Thymus (tissue), 11 donors: Measurements from ENCODE around the gene EIF5AL1. TPM values are rescaled to one million over a fixed set of nuclear protein-coding genes. Genes with fewer than 3 reads are reported as not detected.
"Not testable (repeated sequence)": the region's sequence is repeated elsewhere in the genome, so short reads cannot be mapped to it uniquely, and the experiment has no call there.

ENCODE experiments used
- DNase-seq, 9 donors: peaks; one replicate each; pipeline ENCODE4 v3.0.0-alpha.2; 2013; ENCODE audit warnings: low spot score in 9 of 9, low read depth in 6 of 9, missing footprints in 1 of 9
- H3K27ac ChIP-seq, 2 donors: one replicate each; pipeline ENCODE4 v1.5.1; 2013; ENCODE audit warnings: control low read depth in 1 of 2, low read depth in 1 of 2, low read length in 1 of 2, mild to moderate bottlenecking in 1 of 2, moderate library complexity in 1 of 2
- H3K27me3 ChIP-seq, 2 donors: one replicate each; pipeline ENCODE4 v1.5.1; 2013; ENCODE audit warnings: low read length in 1 of 2; ENCODE audit not compliant: control insufficient read depth in 2 of 2, insufficient read depth in 1 of 2
- H3K36me3 ChIP-seq, 2 donors: one replicate each; pipeline ENCODE4 v1.5.1; 2013; ENCODE audit warnings: low read length in 1 of 2, mild to moderate bottlenecking in 1 of 2, moderate library complexity in 1 of 2; ENCODE audit not compliant: control insufficient read depth in 2 of 2, insufficient read depth in 2 of 2
- H3K4me1 ChIP-seq, 2 donors: one replicate each; pipeline ENCODE4 v1.5.1; 2013; ENCODE audit warnings: low read length in 2 of 2; ENCODE audit not compliant: control insufficient read depth in 2 of 2, insufficient read depth in 2 of 2
- H3K4me3 ChIP-seq, 2 donors: one replicate each; pipeline ENCODE4 v1.5.1; 2013; ENCODE audit warnings: low read length in 2 of 2, control low read depth in 1 of 2, mild to moderate bottlenecking in 1 of 2
- H3K9me3 ChIP-seq, 2 donors: one replicate each; pipeline ENCODE4 v1.5.1; 2013; ENCODE audit warnings: low read length in 1 of 2, mild to moderate bottlenecking in 1 of 2; ENCODE audit not compliant: control insufficient read depth in 2 of 2, insufficient read depth in 1 of 2
- WGBS: extraction: QIAGEN DNeasy Blood & Tissue Kit; methylation state at CpG from one replicate; pipeline ENCODE4 v1.1.7; 2013; 5-methylcytosine and 5-hydroxymethylcytosine counted together
- polyA plus RNA-seq: library from polyadenylated mRNA; stranded (reverse); fragments of 200-250 nt; gene quantifications from one replicate; pipeline ENCODE4 v1.2.3, GENCODE V29; 2013
- total RNA-seq: library from RNA; stranded (reverse); fragments of 120-200 nt; gene quantifications from one replicate; pipeline ENCODE4 v1.2.4, GENCODE V29; 2013
- donor health status: healthy.

The EIF5AL1 gene
- total and polyA plus RNA-seq, 2 donors: 0.28 to 0.39 TPM

DNA sequence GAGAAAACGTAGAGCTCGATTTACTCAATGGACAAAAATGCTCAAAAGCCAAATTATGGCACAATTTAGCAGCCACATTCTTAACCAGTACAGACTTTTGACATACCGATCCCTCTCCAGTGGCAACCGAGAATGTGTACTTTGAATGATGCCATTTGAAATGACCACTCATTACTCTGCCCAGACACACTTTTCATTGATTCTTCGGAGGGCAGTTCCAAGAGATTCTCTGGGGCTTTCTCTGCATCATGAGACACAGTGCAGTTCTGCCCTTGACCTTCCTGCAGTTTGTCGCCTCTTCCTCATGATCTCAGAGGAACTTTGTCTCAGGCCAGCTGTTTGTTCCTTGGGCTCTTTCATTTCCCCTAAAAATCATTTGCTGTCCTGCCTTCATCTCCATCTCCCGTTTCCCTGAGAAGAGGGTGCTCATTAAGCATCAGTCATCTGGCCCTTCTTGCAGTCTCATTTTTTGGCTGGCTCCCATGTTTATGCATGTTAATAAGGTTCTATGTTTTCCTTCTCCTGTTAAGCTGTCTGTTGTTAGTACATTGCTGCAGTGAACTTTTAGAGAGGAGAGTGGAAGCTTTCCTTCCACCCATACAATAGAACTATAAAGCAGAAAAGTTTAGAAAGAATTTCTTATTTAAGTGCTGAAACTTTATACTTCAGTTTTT is 4.3 kb downstream of the EIF5AL1 start:
- H3K27me3 ChIP-seq, H3K27ac ChIP-seq, H3K4me3 ChIP-seq, DNase-seq, H3K4me1 ChIP-seq, H3K36me3 ChIP-seq, H3K9me3 ChIP-seq: not testable (repeated sequence)
- 84% methylated on average over 5 of the region's 7 CpGs for WGBS

DNA sequence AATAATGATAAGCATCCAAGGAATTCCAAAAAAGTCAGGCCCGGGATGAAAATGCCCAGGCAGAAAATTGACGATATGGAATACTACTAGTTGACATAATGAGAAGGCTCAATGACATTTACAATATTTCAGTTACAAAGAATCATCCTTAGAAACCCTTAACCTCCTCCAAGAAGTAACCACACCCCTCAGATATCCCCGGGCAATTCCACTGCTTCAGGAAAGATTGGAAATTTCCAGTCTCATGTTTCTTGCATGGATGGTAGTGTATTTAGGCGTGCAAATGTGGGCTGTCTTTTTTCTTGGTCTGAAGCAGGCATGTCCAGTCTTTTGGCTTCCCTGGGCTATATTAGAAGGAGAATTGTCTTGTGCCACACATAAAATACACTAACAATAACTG is 5.2 kb downstream of the EIF5AL1 start:
- not testable (repeated sequence) for H3K27me3 ChIP-seq, H3K9me3 ChIP-seq, H3K27ac ChIP-seq, DNase-seq, H3K4me1 ChIP-seq, H3K36me3 ChIP-seq, H3K4me3 ChIP-seq
- 53% methylated on average over 2 of the region's 4 CpGs for WGBS

DNA sequence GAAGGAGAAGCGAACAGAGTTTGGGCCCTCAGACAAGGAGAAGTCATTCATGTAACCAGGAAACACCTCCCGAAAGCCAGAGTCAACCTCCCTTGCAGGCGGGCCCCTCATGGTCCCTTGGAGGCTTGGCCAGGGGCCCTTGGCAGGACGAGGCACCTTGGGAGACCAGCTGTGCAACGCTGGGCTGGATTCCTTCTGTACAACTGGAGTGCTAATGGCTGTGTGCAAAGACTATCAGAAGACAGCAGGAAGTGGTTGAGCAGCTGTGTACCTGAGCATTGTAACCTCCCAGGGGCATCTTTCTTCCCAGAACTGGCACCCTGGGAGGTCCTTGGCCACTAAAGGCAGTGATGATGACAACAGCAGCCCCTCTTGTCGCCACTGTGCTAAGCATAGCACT is 9.4 kb downstream of the EIF5AL1 start:
- not testable (repeated sequence) for H3K9me3 ChIP-seq, H3K36me3 ChIP-seq, H3K4me3 ChIP-seq, H3K4me1 ChIP-seq, H3K27ac ChIP-seq, H3K27me3 ChIP-seq
- peak in 2 of 9 donors; percentile 2 to 16 for DNase-seq
- 55% methylated on average over 6 of the region's 6 CpGs for WGBS

DNA sequence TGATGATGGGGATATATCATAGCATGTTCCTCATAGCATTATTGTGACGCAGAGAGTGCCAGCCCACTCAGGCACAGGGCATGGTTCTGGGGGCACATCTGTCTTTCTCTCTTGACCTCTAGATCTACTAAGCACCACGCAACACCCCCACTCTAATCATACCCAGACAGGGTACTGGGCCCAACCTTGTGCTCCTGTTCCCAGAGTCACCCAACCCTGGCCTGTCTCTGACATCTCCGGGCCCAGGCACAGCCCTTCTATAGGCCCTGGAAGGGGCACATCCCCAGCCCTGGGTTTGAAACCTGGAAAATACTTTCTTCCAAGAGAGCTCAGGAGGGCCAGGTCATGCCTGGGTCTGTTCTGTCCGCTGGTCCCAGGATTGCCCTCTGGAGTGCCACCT is 10.1 kb downstream of the EIF5AL1 start:
- not testable (repeated sequence) for H3K9me3 ChIP-seq, DNase-seq, H3K36me3 ChIP-seq, H3K4me1 ChIP-seq, H3K27me3 ChIP-seq, H3K4me3 ChIP-seq, H3K27ac ChIP-seq
- WGBS: over 99% methylated on average over 3 of the region's 4 CpGs

DNA sequence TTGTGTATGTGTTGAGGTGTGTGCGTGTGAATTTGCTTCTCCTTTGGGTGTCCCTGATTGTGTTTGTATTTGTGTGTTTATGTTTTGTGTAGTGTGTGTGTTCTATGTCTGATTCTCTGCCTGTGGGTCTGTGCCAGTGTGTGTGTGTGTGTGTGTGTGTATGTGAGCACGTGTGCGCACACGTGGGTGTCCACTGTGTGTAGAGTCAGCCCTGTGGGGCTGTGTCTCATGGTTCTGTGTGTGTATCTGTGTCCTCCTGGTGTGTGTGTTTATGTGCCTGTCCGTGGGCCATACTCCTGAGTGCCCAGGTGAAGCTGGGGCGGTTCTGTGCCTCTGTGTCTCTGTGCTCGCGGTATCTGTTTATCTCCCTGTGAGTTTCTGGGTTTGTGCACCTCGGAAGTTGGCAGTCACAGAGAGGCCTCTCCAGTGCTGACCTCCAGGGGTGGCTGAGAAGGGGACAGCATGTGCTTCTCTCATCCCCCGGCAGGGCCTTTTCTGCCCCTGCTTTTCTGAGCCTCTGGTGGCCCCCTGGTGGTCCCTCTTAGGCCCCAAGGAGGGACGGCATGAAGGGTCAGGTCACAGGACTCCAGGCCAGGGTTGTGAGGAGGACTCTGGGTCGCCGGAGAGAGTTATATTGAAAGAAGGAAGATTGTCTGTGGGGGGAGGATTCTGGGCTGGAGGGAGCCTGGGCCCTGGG is 11.0 kb downstream of the EIF5AL1 start:
- H3K27ac ChIP-seq, H3K4me3 ChIP-seq, H3K27me3 ChIP-seq, H3K4me1 ChIP-seq, H3K36me3 ChIP-seq, H3K9me3 ChIP-seq, DNase-seq: not testable (repeated sequence)
- 90% methylated on average over 10 of the region's 13 CpGs for WGBS

DNA sequence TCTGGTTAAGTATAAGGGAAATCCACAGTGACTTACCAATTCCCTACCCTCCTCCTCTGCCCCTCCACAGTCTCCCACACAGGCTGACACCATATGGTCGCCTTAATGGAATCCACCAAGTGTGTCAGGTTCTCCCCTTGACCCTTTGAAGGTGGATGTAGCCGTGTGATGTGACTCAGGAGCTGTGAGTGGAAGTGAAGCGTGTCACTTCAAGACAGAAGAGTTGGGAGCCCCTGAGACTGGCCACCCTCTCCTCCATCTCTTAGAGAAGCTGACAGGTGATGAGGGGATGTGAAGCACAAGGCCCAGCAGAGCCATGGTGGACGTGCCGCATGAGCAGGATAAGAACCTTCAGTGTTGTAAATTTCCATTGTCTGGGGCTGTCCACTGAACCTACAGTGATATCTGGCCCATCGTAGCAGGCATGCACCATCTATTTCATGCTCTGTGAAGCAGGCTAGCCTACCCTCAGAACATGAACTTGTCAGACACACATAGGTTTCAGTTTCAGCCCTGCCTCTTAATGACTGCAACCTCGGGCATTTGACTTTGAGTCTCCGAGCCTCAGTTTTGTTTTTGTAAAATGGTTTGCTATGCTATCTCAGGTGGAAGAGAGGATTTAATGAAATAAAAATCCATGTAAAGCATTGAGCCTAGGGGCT is 12.8 kb downstream of the EIF5AL1 start:
- not testable (repeated sequence) for H3K4me1 ChIP-seq, H3K4me3 ChIP-seq, H3K36me3 ChIP-seq, H3K9me3 ChIP-seq, DNase-seq, H3K27me3 ChIP-seq, H3K27ac ChIP-seq
- WGBS: 93% methylated on average over 5 of the region's 8 CpGs

DNA sequence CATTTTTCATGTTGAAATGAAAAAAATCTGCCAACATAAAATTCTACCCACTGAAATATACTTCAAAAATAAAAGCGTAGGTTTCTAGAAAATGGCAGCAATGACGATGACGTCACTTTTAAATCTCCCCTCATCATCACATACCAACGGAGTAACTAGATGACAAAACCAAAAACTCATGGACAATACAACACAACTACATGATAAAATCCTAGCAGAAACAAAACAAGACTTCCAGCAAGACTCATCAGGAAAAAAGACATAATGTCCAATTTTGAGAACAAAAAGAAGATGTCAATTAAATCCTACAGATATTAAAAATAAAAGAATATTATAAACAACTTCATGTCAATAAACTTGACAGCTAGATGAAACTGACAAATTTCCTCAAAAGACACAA is 15.9 kb downstream of the EIF5AL1 start:
- H3K27ac ChIP-seq, H3K4me3 ChIP-seq, H3K9me3 ChIP-seq, H3K4me1 ChIP-seq, H3K36me3 ChIP-seq, H3K27me3 ChIP-seq, DNase-seq: not testable (repeated sequence)
- WGBS: 96% methylated on average over 4 of the region's 4 CpGs

DNA sequence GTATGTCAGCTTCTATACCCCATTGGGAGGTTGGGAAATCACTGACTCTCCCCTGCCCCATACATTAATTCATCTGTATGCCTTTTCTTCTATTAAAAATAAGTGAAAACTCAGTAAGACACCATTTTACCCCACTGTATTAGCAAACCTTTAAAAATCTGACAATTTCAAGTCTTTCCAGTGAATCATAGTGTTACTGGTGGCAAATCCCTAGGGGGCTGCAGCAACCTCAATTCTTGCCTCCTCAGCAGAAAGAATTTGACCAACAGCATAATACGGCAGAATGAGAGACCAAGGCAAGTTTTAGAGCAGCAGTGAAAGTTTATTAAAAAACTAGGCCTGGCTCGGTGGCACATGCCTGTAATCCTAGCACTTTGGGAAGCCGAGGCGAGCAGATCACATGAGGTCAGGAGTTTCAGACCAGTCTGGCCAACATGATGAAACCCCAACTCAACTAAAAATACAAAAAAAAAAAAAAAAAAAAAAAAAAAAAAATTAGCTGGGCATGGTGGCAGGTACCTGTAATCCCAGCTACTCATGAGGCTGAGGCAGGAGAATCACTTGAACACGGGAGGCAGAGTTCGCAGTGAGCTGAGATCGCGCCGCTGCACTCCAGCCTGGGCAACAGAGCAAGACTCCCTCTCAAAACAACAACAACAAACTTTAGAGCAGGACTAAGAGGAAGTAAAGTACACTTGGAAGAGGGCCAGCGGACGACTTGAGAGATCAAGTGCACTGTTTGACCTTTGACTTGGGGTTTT is 21.0 kb downstream of the EIF5AL1 start:
- not testable (repeated sequence) for H3K27me3 ChIP-seq, H3K4me1 ChIP-seq, H3K36me3 ChIP-seq, H3K9me3 ChIP-seq, DNase-seq, H3K4me3 ChIP-seq, H3K27ac ChIP-seq
- WGBS: 87% methylated on average over 11 of the region's 11 CpGs

DNA sequence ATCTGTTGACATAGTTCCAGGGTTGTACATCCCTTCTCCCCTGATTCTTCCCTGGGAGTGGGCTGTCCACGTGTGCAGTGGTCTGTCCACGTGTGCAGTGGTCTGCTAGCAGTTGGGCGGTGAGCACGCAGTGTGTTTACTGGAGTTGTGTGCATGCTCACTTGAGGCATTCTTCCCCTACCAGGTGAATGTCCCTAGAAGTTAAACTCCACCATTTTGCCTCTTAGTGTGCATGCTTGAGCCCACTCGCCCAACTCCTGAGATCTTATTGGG is 21.5 kb downstream of the EIF5AL1 start:
- not testable (repeated sequence) for H3K4me1 ChIP-seq, H3K27ac ChIP-seq, H3K36me3 ChIP-seq, DNase-seq, H3K9me3 ChIP-seq, H3K27me3 ChIP-seq, H3K4me3 ChIP-seq
- WGBS: 93% methylated on average over 1 of the region's 5 CpGs
